GM19438 (cell line): ENCODE data around the gene CEP128.

Experiments used
- ATAC-seq: cut with Tn5 transposase; IDR thresholded peaks from one replicate; pipeline ENCODE4 v1.9.1; 2021; ENCODE audit warnings: low read depth; ENCODE audit not compliant: unreplicated experiment

The CEP128 gene

GRCh38 chr14:80507292-80507869 is 434.2 kb downstream of the CEP128 start:
- ATAC-seq: no peak

GRCh38 chr14:80504781-80505180 is 436.8 kb downstream of the CEP128 start:
- no peak for ATAC-seq

GRCh38 chr14:80498533-80498932 is 443.0 kb downstream of the CEP128 start:
- no peak for ATAC-seq

- ATAC-seq: no peak
Measured at GRCh38 chr14:80496090-80496489, 445.4 kb downstream of the CEP128 start.

- ATAC-seq: no peak
Measured at GRCh38 chr14:80494769-80495168, 446.8 kb downstream of the CEP128 start.

- no peak for ATAC-seq
Measured at GRCh38 chr14:80493620-80494019, 447.9 kb downstream of the CEP128 start.

GRCh38 chr14:80491650-80492049 is 449.9 kb downstream of the CEP128 start:
- no peak for ATAC-seq

GRCh38 chr14:80491131-80491530 is 450.4 kb downstream of the CEP128 start:
- no peak for ATAC-seq

- ATAC-seq: no peak
Measured at GRCh38 chr14:80489513-80489912, 452.0 kb downstream of the CEP128 start.

GRCh38 chr14:80485764-80486163 is 455.8 kb downstream of the CEP128 start:
- no peak for ATAC-seq

GRCh38 chr14:80483331-80483730 is 458.2 kb downstream of the CEP128 start:
- ATAC-seq: no peak

- no peak for ATAC-seq
Measured at GRCh38 chr14:80477388-80478160, 464.0 kb downstream of the CEP128 start.

GRCh38 chr14:80475074-80475473 is 466.5 kb downstream of the CEP128 start:
- no peak for ATAC-seq

- no peak for ATAC-seq
Measured at GRCh38 chr14:80468331-80469122, 473.0 kb downstream of the CEP128 start.

- ATAC-seq: no peak
Measured at GRCh38 chr14:80465546-80466220, 475.9 kb downstream of the CEP128 start.

- no peak for ATAC-seq
Measured at GRCh38 chr14:80464531-80465149, 476.9 kb downstream of the CEP128 start.

GRCh38 chr14:80456209-80456608 is 485.3 kb downstream of the CEP128 start:
- ATAC-seq: no peak

- ATAC-seq: no peak
Measured at GRCh38 chr14:80455031-80455430, 486.5 kb downstream of the CEP128 start.

- ATAC-seq: no peak
Measured at GRCh38 chr14:80448267-80448666, 493.3 kb downstream of the CEP128 start.

- no peak for ATAC-seq
Measured at GRCh38 chr14:80447392-80447791, 494.1 kb downstream of the CEP128 start.
